Smooth muscle cell of bladder (primary cell): ENCODE results near the gene CFAP20. TPM values are rescaled to one million over a fixed set of nuclear protein-coding genes. Genes with fewer than 3 reads are reported as not detected.

Source experiments
- total RNA-seq: library from RNA; depleted of rRNA; stranded (reverse); fragments of >200 nt; gene quantifications from 2 replicates; pipeline ENCODE4 v1.2.3, GENCODE V29; 2014

Gene CFAP20
- total RNA-seq, result 22.2 and 25.1 TPM in 2 replicates

DNA sequence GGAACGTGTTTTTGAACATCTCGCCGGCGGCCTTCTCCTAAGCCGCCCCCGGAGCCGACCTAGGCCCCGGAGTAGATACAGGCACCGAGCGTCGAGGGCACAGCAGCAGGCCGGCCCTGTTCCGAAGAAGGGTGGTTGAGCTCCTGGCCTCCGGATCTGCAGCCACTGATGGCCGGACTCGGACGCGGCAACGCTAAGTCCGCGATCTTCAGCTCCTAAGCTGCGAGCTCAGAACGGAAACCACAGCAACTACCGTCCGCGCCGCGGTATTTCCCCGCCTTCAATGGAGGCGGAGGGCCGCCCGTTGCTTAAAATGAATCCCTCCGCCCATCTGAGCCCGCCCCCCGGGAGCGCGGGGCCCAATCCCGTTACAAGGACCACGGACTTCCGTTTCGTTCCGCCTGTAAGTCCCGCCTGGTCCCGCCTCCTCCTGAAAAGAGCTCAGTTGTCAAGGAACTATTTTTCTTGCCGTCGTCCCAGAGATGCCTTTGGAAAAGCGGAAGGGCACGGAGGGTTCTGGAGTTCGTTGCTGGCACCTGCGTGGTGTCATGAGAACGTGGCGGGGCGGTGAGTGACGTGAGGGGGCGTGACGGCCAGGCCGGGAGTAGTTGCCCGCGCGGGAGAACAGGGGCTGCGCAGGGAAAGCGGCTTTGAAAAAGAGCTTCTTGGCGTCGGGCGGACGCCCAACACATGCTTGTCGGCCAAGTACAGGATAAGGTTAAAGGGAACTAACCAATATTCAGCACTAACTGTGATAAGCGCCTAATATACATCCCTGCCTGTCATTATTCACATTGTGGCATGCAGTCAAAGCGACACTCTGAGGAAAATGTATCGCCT lies at the start of gene CFAP20:
Gene CFAP20 (minus strand): TSS at position 285 of the 840 bp plus-strand sequence. CDS start 266 bp downstream, at position 19.

Other genes with a start within 250 kb of the CFAP20 start
- not detected in 2 replicates for gene CNGB1, start 158.3 kb downstream of the CFAP20 start, total RNA-seq
- 2.0 and 2.3 TPM in 2 replicates for gene ZNF319, start 128.7 kb downstream of the CFAP20 start, total RNA-seq
- gene USB1, start 128.0 kb downstream of the CFAP20 start, total RNA-seq, result 11.5 and 18.0 TPM in 2 replicates
- gene MMP15, start 103.6 kb downstream of the CFAP20 start, total RNA-seq, result 1.4 and 3.5 TPM in 2 replicates
- gene CSNK2A2, start 68.7 kb upstream of the CFAP20 start, total RNA-seq, result 18.3 and 23.1 TPM in 2 replicates
- gene PRSS54, start 165.6 kb upstream of the CFAP20 start, total RNA-seq, result not detected in 2 replicates